Measurements from ENCODE around the gene BRD7. TPM values are rescaled to one million over a fixed set of nuclear protein-coding genes. Genes with fewer than 3 reads are reported as not detected.

The BRD7 gene
- total and polyA plus RNA-seq, 2 of the 13 experiments (the other 11 are each of a cell fraction or from before 2014, with no cell fraction given), result 82.3 to 149 TPM

DNA sequence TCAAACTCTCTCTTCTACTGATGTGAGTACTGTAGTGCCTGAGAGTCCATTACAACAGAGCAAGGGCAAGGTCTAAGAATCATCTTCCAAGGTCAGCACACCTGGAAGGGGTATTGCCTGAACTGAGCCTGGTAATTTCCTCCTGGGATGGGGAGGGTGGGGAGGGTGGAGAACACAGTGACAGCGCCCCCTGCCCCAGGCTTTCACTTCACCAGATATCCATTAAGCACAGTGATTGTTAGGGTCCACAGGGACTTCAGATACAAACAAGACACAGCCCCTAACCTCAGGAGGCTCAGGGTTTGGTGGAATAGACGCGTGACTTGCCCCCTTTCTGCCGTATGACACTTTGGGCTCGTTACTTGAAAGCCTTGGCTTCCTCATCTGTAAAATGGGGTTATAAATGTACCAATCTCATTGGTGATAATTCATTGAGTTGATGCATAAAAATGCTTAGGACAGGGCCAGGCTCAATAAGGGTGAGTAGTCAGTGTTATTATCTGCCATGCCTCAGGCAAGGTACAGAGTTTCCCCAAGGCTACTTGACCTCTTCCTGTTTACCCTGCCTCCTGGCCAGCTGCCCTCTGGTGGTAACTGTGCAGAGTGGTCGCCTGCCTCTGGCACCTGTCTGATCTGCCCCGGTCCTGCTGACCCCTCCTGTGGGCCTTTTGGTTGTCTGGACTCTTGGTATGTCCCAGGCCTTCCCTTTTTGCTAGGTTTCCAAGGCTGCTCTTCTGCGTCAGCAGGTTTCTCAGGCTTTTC lies 13.1 kb upstream of the BRD7 start (continued):
- TF ChIP-seq, protein P1, sequence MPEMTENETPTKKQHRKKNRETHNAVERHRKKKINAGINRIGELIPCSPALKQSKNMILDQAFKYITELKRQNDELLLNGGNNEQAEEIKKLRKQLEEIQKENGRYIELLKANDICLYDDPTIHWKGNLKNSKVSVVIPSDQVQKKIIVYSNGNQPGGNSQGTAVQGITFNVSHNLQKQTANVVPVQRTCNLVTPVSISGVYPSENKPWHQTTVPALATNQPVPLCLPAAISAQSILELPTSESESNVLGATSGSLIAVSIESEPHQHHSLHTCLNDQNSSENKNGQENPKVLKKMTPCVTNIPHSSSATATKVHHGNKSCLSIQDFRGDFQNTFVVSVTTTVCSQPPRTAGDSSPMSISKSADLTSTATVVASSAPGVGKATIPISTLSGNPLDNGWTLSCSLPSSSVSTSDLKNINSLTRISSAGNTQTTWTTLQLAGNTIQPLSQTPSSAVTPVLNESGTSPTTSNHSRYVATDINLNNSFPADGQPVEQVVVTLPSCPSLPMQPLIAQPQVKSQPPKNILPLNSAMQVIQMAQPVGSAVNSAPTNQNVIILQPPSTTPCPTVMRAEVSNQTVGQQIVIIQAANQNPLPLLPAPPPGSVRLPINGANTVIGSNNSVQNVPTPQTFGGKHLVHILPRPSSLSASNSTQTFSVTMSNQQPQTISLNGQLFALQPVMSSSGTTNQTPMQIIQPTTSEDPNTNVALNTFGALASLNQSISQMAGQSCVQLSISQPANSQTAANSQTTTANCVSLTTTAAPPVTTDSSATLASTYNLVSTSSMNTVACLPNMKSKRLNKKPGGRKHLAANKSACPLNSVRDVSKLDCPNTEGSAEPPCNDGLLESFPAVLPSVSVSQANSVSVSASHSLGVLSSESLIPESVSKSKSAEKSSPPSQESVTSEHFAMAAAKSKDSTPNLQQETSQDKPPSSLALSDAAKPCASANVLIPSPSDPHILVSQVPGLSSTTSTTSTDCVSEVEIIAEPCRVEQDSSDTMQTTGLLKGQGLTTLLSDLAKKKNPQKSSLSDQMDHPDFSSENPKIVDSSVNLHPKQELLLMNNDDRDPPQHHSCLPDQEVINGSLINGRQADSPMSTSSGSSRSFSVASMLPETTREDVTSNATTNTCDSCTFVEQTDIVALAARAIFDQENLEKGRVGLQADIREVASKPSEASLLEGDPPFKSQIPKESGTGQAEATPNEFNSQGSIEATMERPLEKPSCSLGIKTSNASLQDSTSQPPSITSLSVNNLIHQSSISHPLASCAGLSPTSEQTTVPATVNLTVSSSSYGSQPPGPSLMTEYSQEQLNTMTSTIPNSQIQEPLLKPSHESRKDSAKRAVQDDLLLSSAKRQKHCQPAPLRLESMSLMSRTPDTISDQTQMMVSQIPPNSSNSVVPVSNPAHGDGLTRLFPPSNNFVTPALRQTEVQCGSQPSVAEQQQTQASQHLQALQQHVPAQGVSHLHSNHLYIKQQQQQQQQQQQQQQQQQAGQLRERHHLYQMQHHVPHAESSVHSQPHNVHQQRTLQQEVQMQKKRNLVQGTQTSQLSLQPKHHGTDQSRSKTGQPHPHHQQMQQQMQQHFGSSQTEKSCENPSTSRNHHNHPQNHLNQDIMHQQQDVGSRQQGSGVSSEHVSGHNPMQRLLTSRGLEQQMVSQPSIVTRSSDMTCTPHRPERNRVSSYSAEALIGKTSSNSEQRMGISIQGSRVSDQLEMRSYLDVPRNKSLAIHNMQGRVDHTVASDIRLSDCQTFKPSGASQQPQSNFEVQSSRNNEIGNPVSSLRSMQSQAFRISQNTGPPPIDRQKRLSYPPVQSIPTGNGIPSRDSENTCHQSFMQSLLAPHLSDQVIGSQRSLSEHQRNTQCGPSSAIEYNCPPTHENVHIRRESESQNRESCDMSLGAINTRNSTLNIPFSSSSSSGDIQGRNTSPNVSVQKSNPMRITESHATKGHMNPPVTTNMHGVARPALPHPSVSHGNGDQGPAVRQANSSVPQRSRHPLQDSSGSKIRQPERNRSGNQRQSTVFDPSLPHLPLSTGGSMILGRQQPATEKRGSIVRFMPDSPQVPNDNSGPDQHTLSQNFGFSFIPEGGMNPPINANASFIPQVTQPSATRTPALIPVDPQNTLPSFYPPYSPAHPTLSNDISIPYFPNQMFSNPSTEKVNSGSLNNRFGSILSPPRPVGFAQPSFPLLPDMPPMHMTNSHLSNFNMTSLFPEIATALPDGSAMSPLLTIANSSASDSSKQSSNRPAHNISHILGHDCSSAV (CRISPR knock-in tag; IDR thresholded peaks at IDR 0.05; ENCODE audit: borderline replicate concordance), result no peak
- TF ChIP-seq, protein P2, sequence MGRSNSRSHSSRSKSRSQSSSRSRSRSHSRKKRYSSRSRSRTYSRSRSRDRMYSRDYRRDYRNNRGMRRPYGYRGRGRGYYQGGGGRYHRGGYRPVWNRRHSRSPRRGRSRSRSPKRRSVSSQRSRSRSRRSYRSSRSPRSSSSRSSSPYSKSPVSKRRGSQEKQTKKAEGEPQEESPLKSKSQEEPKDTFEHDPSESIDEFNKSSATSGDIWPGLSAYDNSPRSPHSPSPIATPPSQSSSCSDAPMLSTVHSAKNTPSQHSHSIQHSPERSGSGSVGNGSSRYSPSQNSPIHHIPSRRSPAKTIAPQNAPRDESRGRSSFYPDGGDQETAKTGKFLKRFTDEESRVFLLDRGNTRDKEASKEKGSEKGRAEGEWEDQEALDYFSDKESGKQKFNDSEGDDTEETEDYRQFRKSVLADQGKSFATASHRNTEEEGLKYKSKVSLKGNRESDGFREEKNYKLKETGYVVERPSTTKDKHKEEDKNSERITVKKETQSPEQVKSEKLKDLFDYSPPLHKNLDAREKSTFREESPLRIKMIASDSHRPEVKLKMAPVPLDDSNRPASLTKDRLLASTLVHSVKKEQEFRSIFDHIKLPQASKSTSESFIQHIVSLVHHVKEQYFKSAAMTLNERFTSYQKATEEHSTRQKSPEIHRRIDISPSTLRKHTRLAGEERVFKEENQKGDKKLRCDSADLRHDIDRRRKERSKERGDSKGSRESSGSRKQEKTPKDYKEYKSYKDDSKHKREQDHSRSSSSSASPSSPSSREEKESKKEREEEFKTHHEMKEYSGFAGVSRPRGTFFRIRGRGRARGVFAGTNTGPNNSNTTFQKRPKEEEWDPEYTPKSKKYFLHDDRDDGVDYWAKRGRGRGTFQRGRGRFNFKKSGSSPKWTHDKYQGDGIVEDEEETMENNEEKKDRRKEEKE (IDR thresholded peaks at IDR 0.05), result no peak
- TF ChIP-seq RXRB (CRISPR knock-in tag; IDR thresholded peaks at IDR 0.05; ENCODE audit: borderline replicate concordance) (peak; percentile 66; the same call in 1 of the 2 replicates), KLF16 (CRISPR knock-in tag; IDR thresholded peaks at IDR 0.05) (0 out of 4 replicates have a peak, but pooled peaks of 1 of the 2 experiments have one; percentile 48), SAFB2 (CRISPR knock-in tag; IDR thresholded peaks at IDR 0.05; ENCODE audit: borderline replicate concordance, low read depth) (no peak), PHF8 (CRISPR knock-in tag; IDR thresholded peaks at IDR 0.05) (no peak), HDAC1 (CRISPR knock-in tag; IDR thresholded peaks at IDR 0.05) (no peak), ZNF468 (CRISPR knock-in tag; IDR thresholded peaks at IDR 0.05) (no peak), ZNF274 (CRISPR knock-in tag; IDR thresholded peaks at IDR 0.05) (no peak), MIXL1 (CRISPR knock-in tag; IDR thresholded peaks at IDR 0.05) (no peak), ELF3 (CRISPR knock-in tag; IDR thresholded peaks at IDR 0.05) (peak; percentile 66), DPF2 (CRISPR knock-in tag; IDR thresholded peaks at IDR 0.05; ENCODE audit: borderline replicate concordance, low read depth) (no peak), BCL6 (CRISPR knock-in tag; IDR thresholded peaks at IDR 0.05) (no peak), RARA (CRISPR knock-in tag; IDR thresholded peaks at IDR 0.05) (no peak; the same call in 1 of the 2 replicates), SETDB1 (CRISPR knock-in tag; IDR thresholded peaks at IDR 0.05; ENCODE audit: borderline replicate concordance) (no peak), DNMT3B (CRISPR knock-in tag; conservative IDR thresholded peaks at IDR 0.05) (no peak), MLLT10 (CRISPR knock-in tag; IDR thresholded peaks at IDR 0.05) (no peak)
- TF ChIP-seq, protein P3, sequence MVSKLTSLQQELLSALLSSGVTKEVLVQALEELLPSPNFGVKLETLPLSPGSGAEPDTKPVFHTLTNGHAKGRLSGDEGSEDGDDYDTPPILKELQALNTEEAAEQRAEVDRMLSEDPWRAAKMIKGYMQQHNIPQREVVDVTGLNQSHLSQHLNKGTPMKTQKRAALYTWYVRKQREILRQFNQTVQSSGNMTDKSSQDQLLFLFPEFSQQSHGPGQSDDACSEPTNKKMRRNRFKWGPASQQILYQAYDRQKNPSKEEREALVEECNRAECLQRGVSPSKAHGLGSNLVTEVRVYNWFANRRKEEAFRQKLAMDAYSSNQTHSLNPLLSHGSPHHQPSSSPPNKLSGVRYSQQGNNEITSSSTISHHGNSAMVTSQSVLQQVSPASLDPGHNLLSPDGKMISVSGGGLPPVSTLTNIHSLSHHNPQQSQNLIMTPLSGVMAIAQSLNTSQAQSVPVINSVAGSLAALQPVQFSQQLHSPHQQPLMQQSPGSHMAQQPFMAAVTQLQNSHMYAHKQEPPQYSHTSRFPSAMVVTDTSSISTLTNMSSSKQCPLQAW (CRISPR knock-in tag; IDR thresholded peaks at IDR 0.05), result no peak

Data from HepG2 (cell line).